Measurements from ENCODE around the gene TMBIM1.
"Not testable (repeated sequence)": the region's sequence is repeated elsewhere in the genome, so short reads cannot be mapped to it uniquely, and the experiment has no call there.

The TMBIM1 gene

DNA sequence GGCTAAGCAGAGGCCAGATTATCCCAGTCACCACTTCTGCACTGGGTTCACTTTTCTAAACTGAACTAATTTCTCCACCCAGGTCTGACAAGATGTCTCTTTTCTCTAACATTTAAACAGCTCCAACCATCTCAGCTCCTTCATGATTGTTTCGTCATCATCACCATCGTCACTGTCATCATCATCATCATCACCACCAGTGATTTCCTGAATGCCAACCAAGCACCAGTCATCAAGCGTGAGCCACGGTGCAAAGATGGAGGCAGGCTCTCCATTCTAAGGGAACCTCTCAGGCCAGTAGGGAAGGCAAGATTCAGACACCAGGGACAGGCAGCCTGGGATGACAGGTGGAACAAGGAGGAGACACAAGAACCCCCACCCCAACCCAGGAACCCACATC lies 25.5 kb upstream of the TMBIM1 start:
- no peak for DNase-seq

DNA sequence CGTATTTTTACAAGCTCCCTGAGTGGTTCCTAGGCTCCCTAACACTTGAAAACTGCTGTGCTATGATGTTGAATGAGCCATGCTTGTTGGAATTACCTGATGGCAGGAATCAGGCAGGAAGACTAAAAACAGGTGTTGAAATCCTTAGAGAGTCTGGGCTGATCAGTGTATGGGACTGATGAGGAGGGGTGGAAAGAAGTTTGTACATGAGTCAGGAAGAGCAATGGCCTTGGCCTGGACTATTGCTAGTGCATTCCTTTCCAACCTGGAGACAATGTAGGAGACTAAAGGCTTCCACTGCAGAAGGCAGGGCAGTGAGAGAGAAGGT lies 25.0 kb upstream of the TMBIM1 start:
- no peak for DNase-seq

DNA sequence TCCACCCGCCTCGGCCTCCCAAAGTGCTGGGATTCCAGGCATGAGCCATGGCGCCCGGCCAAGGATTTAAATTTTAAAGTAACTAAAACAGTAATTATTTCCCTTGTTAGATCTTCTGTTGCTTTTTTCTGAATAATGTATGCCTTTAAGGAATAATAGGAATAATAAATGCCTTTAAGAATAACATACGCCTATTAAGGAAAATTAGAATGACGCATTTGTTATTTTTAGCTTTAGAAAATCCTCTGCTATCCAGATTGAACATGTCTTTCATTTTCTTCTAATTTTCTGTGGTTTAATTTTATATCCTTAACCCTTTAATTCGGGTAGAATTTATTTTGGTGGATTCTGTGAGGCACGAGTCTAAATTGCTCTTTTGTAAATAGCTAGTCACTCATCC lies 23.1 kb upstream of the TMBIM1 start:
- DNase-seq, result no peak

DNA sequence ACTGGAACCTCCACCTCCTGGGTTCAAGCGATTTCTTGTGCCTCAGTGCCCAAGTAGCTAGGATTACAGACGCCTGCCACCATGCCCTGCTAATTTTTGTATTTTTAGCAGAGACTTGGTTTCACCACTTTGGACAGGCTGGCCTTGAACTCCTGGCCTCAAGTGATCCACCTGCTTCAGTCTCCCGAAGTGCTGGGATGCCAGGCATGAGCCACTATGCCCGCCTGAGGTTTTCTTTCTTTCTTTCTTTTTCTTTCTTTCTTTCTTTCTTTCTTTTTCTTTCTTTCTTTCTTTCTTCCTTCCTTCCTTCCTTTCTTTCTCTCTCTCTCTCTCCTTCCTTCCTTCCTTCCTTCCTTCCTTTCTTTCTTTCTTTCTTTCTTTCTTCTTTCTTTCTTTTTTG lies 22.5 kb upstream of the TMBIM1 start:
- not testable (repeated sequence) for DNase-seq

DNA sequence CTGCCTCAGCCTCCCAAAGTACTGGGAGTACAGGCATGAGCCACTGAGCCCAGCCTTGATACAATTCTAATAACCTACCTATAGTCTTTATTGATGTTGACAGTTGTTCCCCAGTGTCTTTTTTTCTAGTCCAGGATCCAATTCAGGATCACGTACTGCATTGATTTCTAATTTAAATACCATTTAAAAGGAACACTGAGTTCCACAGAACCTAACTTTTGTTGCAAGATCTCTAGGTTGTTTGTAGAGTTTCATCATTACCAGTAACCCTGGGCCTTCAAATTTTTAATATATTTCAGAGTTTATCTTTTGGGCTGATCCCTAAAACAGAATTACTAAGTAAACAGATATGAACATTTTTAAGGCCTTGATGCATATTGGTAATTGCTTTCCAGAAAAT lies 21.1 kb upstream of the TMBIM1 start:
- no peak for DNase-seq

DNA sequence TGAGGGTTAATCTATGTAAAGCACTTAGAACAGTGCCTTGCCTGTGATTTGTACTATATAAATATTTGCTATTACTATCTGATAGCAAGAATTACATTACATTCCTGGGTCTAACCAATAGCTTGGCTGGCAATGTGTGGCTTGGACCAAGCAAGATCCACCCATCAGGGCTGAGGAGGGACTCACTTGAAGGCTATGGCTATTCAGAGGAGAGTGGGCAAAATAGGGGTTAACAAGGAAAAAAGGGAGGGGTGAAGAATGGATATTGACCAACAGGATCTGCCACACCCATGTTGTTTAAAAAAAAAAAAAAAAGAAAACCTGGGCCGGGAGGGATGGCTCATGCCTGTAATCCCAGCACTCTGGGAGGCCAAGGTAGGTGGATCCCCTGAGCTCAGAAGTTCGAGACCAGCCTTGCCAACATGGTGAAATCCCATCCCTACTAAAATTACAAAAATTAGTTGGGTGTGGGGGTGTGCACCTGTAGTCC lies 20.0 kb upstream of the TMBIM1 start:
- no peak for DNase-seq

DNA sequence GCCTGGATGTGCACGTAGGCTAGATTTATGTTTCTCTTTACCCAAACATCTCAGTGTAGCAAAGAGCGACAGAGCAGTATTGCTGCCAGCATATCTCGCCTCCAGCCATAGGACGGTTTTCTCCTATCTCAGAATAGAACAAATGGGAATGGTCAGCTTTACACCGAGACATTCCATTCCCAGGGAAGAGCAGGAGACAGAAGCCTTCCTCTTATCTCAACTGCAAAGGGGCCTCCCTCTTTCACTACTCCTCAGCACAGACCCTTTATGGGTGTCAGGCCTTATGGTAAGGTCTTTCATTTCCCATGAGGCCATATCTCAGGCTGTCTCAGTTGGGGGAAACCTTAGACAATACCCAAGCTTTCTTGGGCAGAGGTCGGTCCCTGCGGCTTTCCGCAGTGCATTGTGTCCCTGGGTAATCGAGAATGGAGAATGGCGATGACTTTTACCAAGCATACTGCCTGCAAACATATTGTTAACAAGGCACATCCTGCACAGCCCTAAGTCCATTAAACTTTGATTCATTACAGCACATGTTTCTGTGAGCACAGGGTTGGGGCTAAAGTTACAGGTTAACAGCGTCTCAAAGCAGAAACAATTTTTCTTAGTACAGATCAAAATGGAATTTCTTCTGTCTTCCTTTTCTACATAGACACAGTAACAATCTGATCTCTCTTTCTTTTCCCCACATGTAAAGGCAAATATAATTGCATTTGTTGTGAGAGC lies 19.4 kb upstream of the TMBIM1 start:
- not testable (repeated sequence) for DNase-seq

DNA sequence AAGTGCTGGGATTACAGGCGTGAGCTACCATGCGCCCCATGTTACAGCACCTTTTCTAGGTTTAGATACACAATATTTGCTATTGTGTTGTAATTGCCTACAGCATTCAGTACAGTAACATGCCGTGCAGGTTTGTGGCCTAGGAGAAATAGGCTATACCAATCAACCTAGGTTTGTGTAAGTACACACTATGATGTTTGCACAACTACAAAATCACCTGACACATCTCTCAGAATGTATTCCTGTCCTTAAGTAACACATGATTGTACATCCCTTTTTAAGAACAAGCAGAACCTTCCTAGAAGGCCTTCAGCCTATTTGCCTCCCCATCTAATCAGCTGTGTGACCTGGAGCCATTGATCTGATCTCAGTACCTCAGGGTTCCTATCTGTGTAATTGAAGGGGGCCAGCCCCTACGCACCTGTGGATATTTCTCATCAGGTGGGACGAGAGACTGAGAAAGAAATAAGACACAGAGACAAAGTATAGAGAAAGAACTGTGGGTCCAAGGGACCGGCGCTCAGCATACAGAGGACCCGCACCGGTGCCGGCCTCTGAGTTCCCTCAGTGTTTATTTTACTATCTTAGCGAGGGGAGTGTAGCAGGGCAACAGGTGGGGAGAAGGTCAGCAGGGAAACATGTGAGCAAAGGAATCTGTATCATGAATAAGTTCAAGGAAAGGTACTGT lies 18.7 kb upstream of the TMBIM1 start:
- no peak for DNase-seq

DNA sequence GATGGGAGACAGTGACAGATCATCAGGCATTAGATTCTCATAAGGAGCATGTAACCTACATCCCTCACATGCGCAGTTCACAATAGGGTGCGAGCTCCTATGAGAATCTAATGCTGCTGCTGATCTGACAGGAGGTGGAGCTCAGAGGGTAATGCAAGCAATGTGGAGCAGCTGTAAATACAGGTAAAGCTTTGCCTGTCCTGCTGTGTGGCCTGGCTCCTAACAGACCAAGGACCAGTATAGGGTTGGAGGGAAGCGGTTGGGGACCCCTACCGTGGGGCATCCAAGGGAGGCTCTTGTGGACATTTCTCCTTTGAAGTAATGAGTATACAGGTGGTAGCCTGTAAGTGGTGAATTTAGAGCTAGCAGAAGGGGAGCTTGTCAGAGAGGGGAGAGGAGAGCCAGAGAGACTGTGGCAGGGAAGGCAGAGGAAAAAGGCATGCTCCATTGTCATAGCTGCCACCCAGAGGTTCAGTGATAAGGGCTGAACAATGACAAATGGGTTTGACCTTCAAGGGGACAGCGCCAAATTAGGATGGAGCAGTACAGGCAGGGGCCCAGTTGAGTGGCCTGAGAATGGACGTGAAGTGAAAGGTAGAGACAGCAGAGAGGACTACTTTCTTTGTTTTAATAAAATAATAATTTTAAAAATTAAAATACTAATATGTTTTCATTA lies 15.2 kb upstream of the TMBIM1 start:
- DNase-seq, result no peak

DNA sequence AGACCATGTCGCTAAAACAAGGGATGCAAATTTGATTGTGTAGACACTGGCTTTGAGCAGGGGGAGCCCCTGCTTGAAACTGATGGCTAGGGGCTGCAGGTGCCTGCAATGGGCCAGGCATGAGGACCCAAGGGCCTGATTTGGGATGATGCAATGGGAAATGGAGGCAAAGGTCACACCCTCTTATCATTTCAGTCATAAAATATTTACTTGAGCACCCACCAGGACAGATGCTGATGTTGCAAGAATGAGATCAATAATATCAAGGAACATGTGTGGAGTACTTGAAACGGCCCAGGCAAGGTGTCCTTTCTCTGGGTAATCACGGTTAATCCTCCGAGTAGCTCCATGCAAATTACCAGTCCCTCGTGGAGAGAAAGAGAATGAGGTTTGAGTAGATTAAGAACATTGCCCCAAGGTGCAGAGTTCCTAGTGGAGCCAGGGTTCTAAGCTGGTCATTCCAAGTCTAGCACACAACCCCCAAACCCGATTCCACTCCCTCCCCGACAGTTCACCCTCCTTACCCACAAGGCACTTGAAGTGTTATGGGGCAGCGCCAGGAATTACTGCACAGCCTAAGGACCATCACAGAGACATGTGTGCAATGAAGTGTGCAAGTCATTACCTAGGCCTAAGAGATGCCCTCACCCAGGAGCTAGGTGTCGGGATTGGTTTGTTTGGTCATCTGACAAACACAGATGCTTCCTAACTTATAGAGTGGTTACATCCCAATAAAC lies 14.0 kb upstream of the TMBIM1 start:
- no peak for DNase-seq

DNA sequence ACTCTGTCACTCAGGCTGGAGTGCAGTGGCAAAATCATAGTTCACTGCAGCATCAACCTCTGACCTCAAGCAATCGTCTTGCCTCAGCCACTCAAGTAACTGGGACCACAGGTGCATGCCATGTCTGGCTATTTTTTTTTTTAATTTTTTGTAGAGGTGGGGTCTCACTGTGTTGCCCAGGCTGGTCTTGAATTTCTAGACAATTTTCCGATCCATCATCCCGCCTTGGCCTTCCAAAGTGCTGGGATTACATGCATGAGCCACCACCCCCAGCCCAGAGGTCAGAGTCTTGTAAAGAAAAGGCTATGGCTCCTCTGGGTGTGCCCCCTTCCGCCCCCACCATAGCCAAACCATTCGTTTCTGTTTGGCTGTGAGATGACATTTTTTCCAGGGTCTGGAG lies 13.1 kb upstream of the TMBIM1 start:
- no peak for DNase-seq

DNA sequence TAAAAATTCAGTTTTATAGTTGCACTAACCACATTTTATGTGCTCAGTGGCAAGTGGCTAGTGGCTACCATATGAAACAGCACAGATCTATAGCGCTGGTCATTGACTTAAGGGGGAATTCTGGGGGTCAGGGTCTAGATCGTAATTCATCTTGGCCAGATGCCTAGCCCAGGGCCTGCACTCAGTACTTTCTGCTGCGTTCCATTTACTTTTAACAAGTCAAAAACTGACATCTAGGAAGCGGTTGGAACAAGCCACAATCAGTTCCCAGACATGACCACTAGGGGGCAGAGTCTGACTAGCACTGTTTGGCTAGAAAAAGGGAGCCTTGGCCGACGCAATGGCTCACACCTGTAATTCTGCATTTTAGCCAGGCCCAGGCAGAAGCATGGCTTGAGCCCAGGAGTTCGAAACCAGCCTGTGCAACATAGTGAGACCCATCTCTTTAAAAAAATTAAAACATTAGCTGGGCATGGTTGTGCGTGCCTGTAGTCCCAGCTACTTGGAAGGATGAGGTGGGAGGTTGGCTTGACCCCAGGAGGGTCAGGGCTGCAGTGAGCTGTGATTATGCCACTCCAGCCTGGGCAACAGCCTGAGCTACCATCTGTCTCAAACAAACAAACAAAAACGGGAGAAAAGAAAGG lies 9.0 kb upstream of the TMBIM1 start:
- peak; percentile 74 for DNase-seq

DNA sequence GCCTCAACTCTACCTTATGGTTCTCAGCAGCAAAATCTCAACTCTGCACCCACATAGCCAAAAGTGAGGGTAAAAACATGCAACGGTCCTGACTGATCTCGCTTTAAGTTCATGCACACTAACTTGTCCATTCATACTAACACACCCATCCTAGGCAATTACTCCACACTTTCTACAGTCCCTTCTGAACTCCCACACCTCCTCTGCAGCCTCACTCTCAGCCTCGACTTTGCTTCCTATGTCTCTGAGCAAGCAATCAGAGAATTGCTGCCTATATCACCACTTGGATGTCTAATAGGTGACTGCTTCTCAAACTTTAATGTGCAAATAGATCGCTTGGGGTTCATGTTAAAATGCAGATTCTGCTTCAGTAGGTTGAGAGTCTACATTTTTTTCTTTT lies 7.8 kb upstream of the TMBIM1 start:
- DNase-seq, result no peak

DNA sequence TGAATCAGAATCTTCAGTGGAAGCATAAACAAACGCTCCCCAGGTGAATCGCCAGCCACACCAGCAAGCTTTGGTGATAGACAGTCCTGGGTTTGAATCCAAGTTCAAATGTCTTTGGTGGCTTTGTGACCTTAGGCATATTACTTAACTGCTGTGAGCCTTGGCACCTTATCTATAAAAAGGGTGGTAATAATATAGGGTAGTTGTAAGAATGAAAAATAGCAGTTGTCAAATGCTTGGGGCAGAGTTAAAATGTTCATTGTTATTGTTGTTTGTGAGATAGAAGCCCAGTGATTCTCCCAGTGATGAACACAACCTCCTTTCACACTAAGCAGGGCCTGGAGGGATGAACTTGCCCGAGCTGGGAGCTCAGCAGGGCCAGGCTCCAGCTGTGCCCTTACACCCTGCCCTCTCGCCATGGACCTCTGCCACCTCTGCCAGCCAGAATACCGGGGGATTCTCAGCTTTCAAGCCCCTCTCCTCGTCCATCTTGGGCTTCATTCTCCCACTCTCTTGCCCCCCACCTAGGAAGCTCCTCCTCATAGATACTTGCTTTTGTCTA lies 6.1 kb upstream of the TMBIM1 start:
- no peak for DNase-seq

DNA sequence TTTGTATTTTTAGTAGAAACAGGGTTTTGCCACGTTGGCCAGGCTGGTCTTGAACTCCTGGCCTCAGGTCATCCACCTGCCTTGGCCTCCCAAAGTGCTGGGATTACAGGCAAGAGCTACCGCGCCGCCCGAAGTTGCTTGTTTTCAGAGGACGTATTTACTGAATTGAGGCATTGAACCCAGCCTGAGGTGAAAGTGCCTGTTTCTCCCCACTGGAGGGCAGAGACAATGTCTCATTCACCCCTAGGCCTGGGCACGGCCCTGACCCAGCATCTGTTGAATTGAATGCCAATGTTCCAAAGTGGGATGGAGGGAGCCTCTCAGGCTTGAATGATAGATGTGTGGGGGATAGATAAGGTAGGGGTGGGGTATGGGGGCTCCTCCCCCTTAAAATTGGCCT lies 4.5 kb upstream of the TMBIM1 start:
- no peak for DNase-seq

DNA sequence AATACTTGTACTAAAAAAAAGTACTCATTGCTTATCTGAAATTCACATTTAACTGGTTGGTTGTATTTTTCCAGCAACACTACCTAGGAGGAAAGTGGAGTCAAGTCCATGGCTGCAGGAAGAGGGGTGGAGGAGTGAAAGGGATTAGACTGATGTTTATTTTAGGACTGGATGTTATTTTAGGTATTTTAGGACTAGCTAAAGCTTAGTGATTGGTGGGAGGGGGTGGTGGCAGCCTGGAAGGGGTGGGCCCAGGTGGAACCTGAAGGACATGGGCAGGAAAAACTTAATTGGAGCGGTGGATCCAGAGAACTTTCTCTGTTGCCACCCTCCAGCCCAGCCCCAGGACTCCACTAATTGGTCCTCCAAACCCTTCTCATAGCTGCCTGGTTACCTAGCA lies 3.9 kb upstream of the TMBIM1 start:
- no peak for DNase-seq

DNA sequence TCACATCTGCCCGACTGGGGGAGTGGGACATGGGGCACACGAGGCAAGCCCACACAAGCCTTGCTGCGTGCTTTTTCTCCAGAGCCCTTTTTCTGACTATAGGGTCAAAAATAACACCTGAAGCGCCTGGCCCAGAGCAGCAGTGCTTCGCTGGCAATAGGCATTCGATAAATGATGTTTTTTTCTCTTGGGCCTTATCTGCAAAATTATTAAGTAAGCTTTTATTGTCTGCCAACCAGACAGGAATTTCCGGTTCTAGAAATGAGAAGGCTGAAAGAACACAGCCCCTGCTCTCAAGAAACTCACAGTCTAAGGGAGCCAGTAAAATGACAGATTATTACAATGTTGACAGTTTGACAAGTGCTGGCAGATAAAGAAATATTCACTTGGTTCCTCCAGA lies 2.7 kb upstream of the TMBIM1 start:
- no peak for DNase-seq

DNA sequence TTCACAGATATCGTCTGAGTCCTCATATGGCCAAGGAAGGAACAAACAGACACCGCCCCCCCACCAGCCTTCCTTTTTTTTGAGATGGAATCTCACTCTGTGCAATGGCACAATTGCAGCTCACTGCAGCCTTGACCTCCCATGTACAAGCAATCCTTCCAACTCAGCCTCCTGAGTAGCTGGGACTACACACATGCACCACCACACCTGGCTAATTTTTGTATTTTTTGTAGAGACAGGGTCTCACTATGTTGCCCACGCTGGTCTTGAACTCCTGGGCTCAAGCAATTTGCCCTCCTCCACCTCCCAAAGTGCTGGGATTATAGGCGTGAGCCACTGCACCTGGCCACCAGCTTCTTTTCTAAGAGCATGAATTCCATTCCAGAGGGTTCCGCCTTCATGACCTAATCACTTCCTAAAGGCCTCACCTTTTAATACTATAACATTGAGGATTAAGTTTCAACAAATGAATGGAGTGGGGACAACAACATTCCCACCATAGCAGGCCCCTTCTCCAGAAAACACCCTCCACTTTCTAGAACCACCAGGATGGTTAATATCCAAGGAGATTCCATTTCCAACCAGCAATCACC lies 2.2 kb upstream of the TMBIM1 start:
- no peak for DNase-seq

DNA sequence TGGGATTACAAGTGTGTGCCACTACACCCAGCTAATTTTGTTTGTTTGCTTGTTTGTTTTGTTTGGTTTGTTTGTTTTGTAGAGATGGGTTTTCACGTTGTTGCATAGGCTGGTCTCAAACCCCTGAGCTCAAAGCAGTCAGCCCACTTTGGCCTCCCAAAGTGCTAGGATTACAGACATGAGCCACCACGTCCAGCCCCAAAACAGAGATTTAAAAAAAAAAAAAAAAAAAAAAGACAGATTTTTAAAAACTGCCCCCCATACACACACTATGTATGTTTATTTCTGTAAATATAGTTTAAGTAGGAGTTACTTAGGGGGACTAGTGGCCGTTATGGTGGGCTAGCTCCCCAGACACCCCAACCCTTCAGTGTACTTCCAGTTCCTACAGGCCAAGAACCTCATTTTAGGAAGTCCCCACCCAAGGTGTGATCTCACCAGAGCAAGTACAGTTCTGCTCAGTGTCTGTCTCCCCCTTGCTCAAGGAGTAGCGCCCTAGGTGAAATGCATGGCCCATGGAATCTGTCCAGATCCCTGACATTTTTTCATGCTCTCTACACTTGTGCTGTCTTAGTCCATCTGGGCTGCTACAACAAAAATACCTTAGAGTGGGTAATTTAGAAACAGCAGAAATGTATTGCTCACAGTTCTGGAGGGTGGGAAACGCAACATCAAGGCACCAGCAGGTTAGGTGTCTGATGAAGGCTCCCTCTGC lies 1.6 kb upstream of the TMBIM1 start:
- no peak for DNase-seq

DNA sequence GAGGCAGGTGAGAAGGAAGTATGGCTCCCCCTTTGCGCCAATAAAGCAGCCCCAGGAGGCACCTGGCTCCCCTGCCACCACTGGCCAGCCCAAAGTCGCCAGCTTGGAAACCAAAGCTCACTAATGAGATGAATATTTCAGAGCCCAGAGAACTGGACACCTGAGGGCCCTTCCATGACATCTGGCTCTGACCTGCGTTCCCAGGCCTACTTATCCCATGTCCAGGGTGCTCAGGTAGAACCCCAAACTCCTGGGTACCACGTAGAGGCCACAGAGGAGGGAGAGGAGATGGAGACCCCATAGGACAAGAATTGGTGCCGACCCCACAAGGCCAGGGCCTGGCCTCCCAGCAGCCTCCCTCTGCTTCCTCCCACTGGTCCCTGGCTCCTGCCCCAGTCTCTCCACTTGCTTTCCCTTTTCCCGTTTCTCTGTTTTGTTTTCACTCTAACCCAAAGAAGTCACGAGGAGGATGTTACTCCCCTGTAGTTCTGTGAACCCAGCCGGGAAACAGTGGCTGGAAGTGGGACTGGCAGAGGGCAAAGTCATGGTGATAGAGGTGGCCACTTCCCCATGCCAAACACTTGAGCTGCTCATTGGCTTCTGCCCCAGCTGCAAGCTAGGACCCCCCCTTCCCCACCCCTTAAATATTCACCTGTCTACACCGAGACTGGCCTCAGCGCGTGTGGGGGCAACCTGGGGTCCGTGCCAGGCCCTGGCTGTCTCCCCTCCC lies 820 bp downstream of the TMBIM1 start:
- no peak for DNase-seq

Measured in fibroblast of skin of right quadriceps (primary cell).